ENCODE measurements around the gene NUP54.

DNA sequence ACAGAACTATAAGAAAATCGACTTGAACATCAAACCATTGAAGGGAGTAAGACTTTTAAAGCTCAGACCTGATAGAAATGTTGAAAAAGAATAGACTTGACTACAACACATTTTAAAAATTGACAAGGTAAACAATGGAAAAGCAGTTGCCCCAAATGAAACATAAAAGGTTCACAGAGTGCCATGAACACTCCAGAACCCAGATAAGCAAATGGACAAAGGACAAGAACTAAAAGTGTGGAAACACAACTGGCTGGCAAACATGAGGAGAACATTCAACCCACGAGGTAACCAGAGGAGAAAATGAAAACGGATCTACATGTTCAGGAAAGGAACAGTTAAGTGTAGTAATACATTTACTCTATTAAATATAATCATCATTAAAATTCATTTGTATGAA is 39.0 kb upstream of the NUP54 start:
- TF ChIP-seq EZH2 (IDR thresholded peaks at IDR 0.05) (no peak), POLR2AphosphoS5 (IDR thresholded peaks at IDR 0.05; ENCODE audit: borderline replicate concordance, low read depth, low read length) (no peak)

All from SK-N-MC (cell line).